Fibroblast of pulmonary artery (primary cell): ENCODE data around the gene NAP1L1.

Source experiments
- DNase-seq: peaks from one replicate; pipeline ENCODE4 v3.0.0-alpha.2; 2010; ENCODE audit warnings: low read depth
- H3K4me3 ChIP-seq: replicated peaks from 2 replicates; pipeline ENCODE4 v1.5.1; 2011; ENCODE audit warnings: low read depth, mild to moderate bottlenecking, control low read depth, low read length, moderate library complexity
- TF ChIP-seq, protein P1 (sequence below): IDR thresholded peaks from 2 replicates; pipeline ENCODE4 v1.5.1; 2011; ENCODE audit warnings: mild to moderate bottlenecking, control low read depth, low read length, inconsistent platforms; ENCODE audit errors: missing control alignments

The NAP1L1 gene

GRCh38 chr12:76028571-76029277 is 55.8 kb downstream of the NAP1L1 start:
- DNase-seq = peak; percentile 36
- H3K4me3 ChIP-seq = peak overlapping the region; percentile 94
- TF ChIP-seq, protein P1, sequence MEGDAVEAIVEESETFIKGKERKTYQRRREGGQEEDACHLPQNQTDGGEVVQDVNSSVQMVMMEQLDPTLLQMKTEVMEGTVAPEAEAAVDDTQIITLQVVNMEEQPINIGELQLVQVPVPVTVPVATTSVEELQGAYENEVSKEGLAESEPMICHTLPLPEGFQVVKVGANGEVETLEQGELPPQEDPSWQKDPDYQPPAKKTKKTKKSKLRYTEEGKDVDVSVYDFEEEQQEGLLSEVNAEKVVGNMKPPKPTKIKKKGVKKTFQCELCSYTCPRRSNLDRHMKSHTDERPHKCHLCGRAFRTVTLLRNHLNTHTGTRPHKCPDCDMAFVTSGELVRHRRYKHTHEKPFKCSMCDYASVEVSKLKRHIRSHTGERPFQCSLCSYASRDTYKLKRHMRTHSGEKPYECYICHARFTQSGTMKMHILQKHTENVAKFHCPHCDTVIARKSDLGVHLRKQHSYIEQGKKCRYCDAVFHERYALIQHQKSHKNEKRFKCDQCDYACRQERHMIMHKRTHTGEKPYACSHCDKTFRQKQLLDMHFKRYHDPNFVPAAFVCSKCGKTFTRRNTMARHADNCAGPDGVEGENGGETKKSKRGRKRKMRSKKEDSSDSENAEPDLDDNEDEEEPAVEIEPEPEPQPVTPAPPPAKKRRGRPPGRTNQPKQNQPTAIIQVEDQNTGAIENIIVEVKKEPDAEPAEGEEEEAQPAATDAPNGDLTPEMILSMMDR = no peak

DNA sequence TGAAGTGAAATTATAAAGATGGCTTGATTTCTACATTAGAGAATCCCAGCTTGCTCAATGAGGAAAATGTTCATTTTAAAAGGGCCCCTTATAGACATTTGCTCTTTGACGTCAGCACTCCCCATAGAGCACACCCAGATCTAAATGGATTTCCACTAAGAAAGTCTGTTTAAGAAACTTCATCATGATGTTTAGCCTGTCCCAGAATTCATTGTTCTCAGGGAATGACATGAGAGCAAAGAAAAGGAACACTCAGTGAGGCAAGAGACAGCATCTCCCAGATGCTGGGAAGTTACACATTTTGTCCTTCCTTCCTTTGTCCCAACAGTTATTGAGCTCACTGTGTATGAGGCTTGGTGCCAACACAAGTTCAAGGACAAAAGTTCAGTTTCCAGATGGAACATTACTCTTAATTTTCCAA is 57.8 kb downstream of the NAP1L1 start:
- peak; percentile 89 for DNase-seq
- TF ChIP-seq, protein P1 = no peak
- H3K4me3 ChIP-seq = peak overlapping the region; percentile 27

DNA sequence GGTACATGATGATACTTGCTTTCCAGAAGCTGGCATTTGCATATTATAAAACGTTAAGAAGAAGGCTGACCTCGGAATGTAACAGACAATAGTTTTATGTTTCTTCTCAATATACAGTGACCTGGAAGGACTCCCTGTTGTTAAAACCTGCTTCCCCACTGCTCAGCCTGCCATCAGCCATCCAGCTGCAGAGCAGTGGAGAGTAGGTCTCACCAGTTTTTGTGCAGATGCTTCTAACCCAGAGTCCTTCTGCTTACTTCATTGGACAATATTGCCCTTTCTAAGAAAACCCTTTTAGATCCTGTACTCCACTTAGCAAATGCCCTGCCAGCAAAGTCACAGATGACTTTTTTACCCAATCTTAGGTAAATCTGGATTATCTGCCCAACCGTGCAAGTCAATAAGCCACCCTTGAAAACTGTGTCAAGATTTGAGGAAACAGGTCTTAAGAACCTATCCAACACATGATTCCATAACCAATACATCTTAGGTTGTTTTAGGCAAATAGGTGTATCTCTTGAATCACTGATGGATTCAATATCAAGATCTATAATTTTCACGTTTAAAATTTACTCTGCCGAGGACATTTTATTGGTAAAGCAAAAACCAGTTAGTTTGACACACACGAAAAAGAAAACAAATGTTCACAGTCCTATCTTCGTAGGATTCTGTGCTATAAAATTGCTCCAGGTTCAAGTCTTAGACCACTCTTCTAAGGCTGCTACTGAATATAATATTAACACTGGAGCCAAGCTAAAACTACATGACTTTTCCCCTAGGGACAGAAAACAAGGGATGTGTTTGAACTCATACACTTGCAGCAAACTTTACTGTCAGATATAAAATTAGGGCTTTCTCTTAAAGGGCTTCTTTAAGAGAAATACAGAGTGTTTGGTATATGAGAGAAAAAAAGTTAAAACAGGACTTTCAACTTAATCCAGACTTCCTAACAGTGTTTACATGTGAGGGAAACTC is 58.6 kb downstream of the NAP1L1 start:
- TF ChIP-seq, protein P1 = no peak
- no peak overlapping the region for H3K4me3 ChIP-seq
- peak; percentile 72 for DNase-seq

DNA sequence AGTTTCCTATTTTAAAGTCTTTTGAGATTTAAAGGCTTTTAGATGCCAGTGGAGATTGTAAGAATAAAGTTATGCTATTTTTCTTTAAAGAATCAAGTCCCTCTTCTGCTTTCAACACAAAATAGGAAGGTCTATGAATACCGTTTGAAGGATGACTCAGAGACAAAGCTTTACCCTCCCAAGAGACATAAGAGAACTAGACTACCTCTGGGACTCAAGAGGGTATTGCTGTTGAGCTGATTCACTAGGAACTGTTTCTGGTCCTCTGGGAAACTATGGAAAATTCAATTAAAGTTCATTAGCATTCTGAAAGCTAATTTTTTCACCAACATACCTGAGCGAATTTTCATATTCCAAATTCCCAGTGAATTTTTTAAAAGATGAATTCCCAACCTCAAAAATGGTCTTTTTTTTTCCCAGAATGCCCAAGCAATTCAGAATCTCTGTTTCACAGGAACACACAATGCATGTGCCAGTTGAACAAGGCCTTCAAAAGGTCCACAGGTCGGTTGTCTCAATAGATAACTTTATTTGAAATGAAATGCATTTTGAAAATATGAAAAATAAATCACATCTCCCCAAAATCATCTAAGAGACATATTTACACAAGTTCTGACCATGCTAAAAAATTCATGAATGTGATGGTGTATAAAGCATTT is 59.4 kb downstream of the NAP1L1 start:
- TF ChIP-seq, protein P1 = no peak
- no peak overlapping the region for H3K4me3 ChIP-seq
- peak; percentile 89 for DNase-seq

GRCh38 chr12:76024102-76024781 is 60.2 kb downstream of the NAP1L1 start:
- DNase-seq = peak; percentile 54
- H3K4me3 ChIP-seq = no peak overlapping the region
- TF ChIP-seq, protein P1 = no peak

GRCh38 chr12:76023069-76023690 is 61.3 kb downstream of the NAP1L1 start:
- no peak for DNase-seq
- H3K4me3 ChIP-seq = no peak overlapping the region
- TF ChIP-seq, protein P1 = no peak
